HG02759 (cell line): ENCODE data around the gene OR13C5.
"Not testable (repeated sequence)": the region's sequence is repeated elsewhere in the genome, so short reads cannot be mapped to it uniquely, and the experiment has no call there.

Source experiments
- ATAC-seq: cut with Tn5 transposase; IDR thresholded peaks from one replicate; pipeline ENCODE4 v1.9.1; 2021; ENCODE audit warnings: mild to moderate bottlenecking, moderate library complexity; ENCODE audit not compliant: unreplicated experiment

The OR13C5 gene

GRCh38 chr9:104599313-104599712 is at the start of gene OR13C5:
Gene OR13C5 (minus strand): TSS chr9:104599413. CDS start chr9:104599413, 0 bp downstream.
- ATAC-seq: not testable (repeated sequence)

- no peak for ATAC-seq
Observed at GRCh38 chr9:104635456-104635855, 36.2 kb upstream of the OR13C5 start.

GRCh38 chr9:104633976-104634520 is 34.8 kb upstream of the OR13C5 start:
- no peak for ATAC-seq

GRCh38 chr9:104625964-104626363 is 26.8 kb upstream of the OR13C5 start:
- not testable (repeated sequence) for ATAC-seq

- no peak for ATAC-seq
Observed at GRCh38 chr9:104618104-104618503, 18.9 kb upstream of the OR13C5 start, which contains the start of gene OR13C9. Gene OR13C9 (minus strand): TSS chr9:104618204. CDS start chr9:104618204, 0 bp downstream.

- no peak for ATAC-seq
Observed at GRCh38 chr9:104617418-104617817, 18.2 kb upstream of the OR13C5 start.

- ATAC-seq: no peak
Observed at GRCh38 chr9:104611213-104611612, 12.0 kb upstream of the OR13C5 start.

GRCh38 chr9:104608336-104608735 is 9.1 kb upstream of the OR13C5 start:
- ATAC-seq: no peak

- no peak for ATAC-seq
Observed at GRCh38 chr9:104606152-104606551, 6.9 kb upstream of the OR13C5 start.

- ATAC-seq: not testable (repeated sequence)
Observed at GRCh38 chr9:104605527-104605926, 6.3 kb upstream of the OR13C5 start, which contains the start of gene OR13C2. Gene OR13C2 (minus strand): TSS chr9:104605627. CDS start chr9:104605627, 0 bp downstream.

GRCh38 chr9:104604801-104605200 is 5.6 kb upstream of the OR13C5 start:
- peak; percentile 69 for ATAC-seq

GRCh38 chr9:104598749-104599148 is 464 bp downstream of the OR13C5 start:
- not testable (repeated sequence) for ATAC-seq

GRCh38 chr9:104589626-104590025 is 9.6 kb downstream of the OR13C5 start:
- no peak for ATAC-seq

GRCh38 chr9:104586496-104587180 is 12.6 kb downstream of the OR13C5 start:
- ATAC-seq: no peak

GRCh38 chr9:104580562-104580961 is 18.7 kb downstream of the OR13C5 start:
- no peak for ATAC-seq

GRCh38 chr9:104577263-104577662 is 21.9 kb downstream of the OR13C5 start:
- ATAC-seq: no peak

- ATAC-seq: no peak
Observed at GRCh38 chr9:104575456-104575855, 23.8 kb downstream of the OR13C5 start.

- ATAC-seq: no peak
Observed at GRCh38 chr9:104572612-104573011, 26.6 kb downstream of the OR13C5 start.

GRCh38 chr9:104568868-104569267 is 30.3 kb downstream of the OR13C5 start, which contains the start of gene OR13C8:
Gene OR13C8 (plus strand): TSS chr9:104569168. CDS start chr9:104569168, 0 bp downstream.
- no peak for ATAC-seq

GRCh38 chr9:104564358-104564757 is 34.9 kb downstream of the OR13C5 start:
- no peak for ATAC-seq

GRCh38 chr9:104556830-104557634 is 42.2 kb downstream of the OR13C5 start:
- ATAC-seq: no peak
